Measurements from ENCODE around the gene LEF1. TPM values are rescaled to one million over a fixed set of nuclear protein-coding genes. Genes with fewer than 3 reads are reported as not detected.
A peak's percentile ranks its signal among the peaks of the same experiment; 100 is the strongest.

LEF1 gene
- total RNA-seq, 1 donor from 2014 or later = 19.4 TPM

DNA sequence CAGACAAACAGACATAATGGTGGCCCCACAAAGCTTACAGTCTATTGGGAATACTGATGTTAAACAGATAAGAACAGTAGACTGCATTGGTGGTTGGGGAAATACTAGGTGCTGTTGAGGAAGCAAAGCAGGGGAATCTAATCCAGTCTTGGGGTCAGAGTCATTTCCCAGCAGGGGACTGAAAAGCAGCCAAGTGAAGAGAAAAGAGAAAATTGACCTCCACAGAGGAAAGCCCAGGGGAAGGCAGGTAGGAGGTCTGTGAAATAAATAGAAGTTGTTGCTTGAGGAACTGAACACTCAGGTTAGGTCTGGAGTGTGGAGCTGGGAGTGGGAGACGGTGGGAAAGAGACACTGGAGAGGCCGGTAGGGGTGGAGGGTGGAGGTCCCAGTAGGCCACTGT, 33.0 kb upstream of the LEF1 start:
- Mint-ChIP-seq H3K4me3 (no peak overlapping the region), H3K27ac (no peak overlapping the region), H3K36me3 (no peaks in the 10 kb centered on the region), H3K4me1 (peaks cover 7% of the 10 kb centered on the region), H3K9me3 (peaks cover 3% of the 10 kb centered on the region), H3K27me3 (ENCODE audit: insufficient read depth, low read depth) (peaks cover 5% of the 10 kb centered on the region)
- TF ChIP-seq EZH2phosphoT487 (IDR thresholded peaks at IDR 0.05) = no peak
- TF ChIP-seq EZH2 (IDR thresholded peaks at IDR 0.05) = no peak
- TF ChIP-seq, protein P1, sequence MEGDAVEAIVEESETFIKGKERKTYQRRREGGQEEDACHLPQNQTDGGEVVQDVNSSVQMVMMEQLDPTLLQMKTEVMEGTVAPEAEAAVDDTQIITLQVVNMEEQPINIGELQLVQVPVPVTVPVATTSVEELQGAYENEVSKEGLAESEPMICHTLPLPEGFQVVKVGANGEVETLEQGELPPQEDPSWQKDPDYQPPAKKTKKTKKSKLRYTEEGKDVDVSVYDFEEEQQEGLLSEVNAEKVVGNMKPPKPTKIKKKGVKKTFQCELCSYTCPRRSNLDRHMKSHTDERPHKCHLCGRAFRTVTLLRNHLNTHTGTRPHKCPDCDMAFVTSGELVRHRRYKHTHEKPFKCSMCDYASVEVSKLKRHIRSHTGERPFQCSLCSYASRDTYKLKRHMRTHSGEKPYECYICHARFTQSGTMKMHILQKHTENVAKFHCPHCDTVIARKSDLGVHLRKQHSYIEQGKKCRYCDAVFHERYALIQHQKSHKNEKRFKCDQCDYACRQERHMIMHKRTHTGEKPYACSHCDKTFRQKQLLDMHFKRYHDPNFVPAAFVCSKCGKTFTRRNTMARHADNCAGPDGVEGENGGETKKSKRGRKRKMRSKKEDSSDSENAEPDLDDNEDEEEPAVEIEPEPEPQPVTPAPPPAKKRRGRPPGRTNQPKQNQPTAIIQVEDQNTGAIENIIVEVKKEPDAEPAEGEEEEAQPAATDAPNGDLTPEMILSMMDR (IDR thresholded peaks at IDR 0.05) = no peak
- H4K20me1 ChIP-seq (ENCODE audit: low read depth) = no peaks in the 10 kb centered on the region
- no peaks in the 10 kb centered on the region for H3K79me2 ChIP-seq (ENCODE audit: low read depth)
- no peak overlapping the region for H3K4me2 ChIP-seq
- H3K36me3 ChIP-seq = no peaks in the 10 kb centered on the region
- H3K4me3 ChIP-seq = no peak overlapping the region
- H3K4me1 ChIP-seq = no peaks in the 10 kb centered on the region
- H3K9me3 ChIP-seq (ENCODE audit: low read depth) = no peaks in the 10 kb centered on the region
- no peak for DNase-seq (ENCODE audit: low spot score)
- no peaks in the 10 kb centered on the region for H3K27me3 ChIP-seq
- no peak overlapping the region for H3K27ac ChIP-seq
- no peaks in the 10 kb centered on the region for H3F3A ChIP-seq (ENCODE audit: low read depth)
- H3K9ac ChIP-seq = no peak overlapping the region
- no peak overlapping the region for H2AFZ ChIP-seq (replicated peaks)

DNA sequence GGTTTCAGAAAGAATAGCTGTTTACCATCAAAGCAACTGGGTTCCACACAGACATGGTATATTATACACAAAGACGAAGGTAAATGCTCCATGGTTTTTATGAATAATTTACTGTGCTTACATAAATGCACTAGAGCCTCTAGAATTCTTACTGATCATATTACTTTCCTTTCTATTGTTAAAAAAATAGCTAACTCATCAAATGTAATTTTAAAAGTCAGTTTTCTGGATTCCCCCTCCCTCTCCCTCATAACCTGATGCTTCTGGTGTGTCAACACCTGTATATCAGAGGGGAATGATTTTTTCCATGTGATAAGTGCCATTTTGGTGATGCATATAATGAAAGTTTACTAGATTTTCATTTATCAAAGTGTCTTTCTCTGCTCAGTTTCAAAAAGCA, 31.1 kb upstream of the LEF1 start:
- H3K4me2 ChIP-seq = no peak overlapping the region
- no peaks in the 10 kb centered on the region for H3K9me3 ChIP-seq (ENCODE audit: low read depth)
- H4K20me1 ChIP-seq (ENCODE audit: low read depth) = no peaks in the 10 kb centered on the region
- H3K4me1 Mint-ChIP-seq = peaks cover 13% of the 10 kb centered on the region
- H3K27me3 ChIP-seq = no peaks in the 10 kb centered on the region
- peaks cover 5% of the 10 kb centered on the region for H3K9me3 Mint-ChIP-seq
- peaks cover 5% of the 10 kb centered on the region for H3K27me3 Mint-ChIP-seq (ENCODE audit: insufficient read depth, low read depth)
- no peaks in the 10 kb centered on the region for H3K79me2 ChIP-seq (ENCODE audit: low read depth)
- no peaks in the 10 kb centered on the region for H3F3A ChIP-seq (ENCODE audit: low read depth)
- TF ChIP-seq EZH2 (IDR thresholded peaks at IDR 0.05) = no peak
- TF ChIP-seq, protein P1 (IDR thresholded peaks at IDR 0.05) = no peak
- H3K36me3 ChIP-seq = no peaks in the 10 kb centered on the region
- H3K27ac Mint-ChIP-seq = no peak overlapping the region
- H3K9ac ChIP-seq = no peak overlapping the region
- DNase-seq (ENCODE audit: low spot score) = no peak
- H2AFZ ChIP-seq (replicated peaks) = no peak overlapping the region
- H3K4me3 Mint-ChIP-seq = no peak overlapping the region
- no peaks in the 10 kb centered on the region for H3K4me1 ChIP-seq
- H3K27ac ChIP-seq = no peak overlapping the region
- H3K4me3 ChIP-seq = no peak overlapping the region
- H3K36me3 Mint-ChIP-seq = no peaks in the 10 kb centered on the region

DNA sequence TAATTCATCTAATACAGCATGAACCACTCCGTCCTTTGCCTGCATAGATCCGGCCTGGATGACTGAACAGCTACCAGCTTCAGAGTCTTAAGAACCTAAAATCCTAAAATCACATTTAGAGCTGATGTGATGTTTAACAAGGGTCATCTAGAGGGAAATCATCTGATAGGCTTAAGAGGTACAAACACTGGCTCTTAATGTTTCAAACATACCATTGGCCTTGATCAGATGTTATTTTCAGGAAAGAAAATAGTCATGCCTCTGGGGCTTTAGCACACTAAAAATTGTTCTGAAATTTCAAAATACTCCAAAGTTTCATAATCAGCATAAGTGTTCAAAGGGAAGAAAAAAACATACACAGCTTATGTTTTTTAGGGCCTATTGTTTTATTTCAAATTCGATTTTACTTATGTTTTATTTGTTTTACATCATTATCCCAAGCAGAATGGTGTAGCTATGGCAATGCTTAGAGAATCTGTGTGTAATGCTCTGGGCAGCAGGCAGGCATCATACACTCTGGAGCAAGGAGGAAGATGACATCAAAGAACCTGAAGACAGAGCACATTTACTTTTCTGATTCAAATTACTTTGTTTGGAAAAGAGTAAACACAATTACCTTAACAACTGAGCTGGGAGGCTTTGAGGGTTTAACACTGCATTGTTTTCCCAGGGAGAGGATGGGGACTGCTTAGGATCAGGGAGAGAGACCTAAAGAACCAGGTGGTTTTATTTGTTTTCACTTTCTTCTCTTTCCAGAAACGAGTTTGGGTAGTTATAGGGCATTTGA, 25.3 kb upstream of the LEF1 start:
- Histone ChIP-seq H3K9ac (no peak overlapping the region), H3F3A (ENCODE audit: low read depth) (no peaks in the 10 kb centered on the region), H3K4me3 (no peak overlapping the region), H3K4me2 (peak overlapping the region; percentile 57), H3K4me1 (peaks cover 29% of the 10 kb centered on the region), H3K79me2 (ENCODE audit: low read depth) (no peaks in the 10 kb centered on the region), H2AFZ (replicated peaks) (no peak overlapping the region), H3K9me3 (ENCODE audit: low read depth) (no peaks in the 10 kb centered on the region), H3K27me3 (peaks cover 13% of the 10 kb centered on the region), H4K20me1 (ENCODE audit: low read depth) (no peaks in the 10 kb centered on the region), H3K27ac (no peak overlapping the region), H3K36me3 (no peaks in the 10 kb centered on the region)
- H3K4me1 Mint-ChIP-seq = peaks cover 47% of the 10 kb centered on the region
- peak; percentile 76 for DNase-seq (ENCODE audit: low spot score)
- TF ChIP-seq, protein P1 (IDR thresholded peaks at IDR 0.05) = no peak
- no peak for TF ChIP-seq EZH2phosphoT487 (IDR thresholded peaks at IDR 0.05)
- TF ChIP-seq EZH2 (IDR thresholded peaks at IDR 0.05) = no peak
- no peaks in the 10 kb centered on the region for H3K36me3 Mint-ChIP-seq
- H3K4me3 Mint-ChIP-seq = peak overlapping the region; percentile 13
- H3K27ac Mint-ChIP-seq = peak overlapping the region; percentile 94
- peaks cover 2% of the 10 kb centered on the region for H3K9me3 Mint-ChIP-seq
- peaks cover 5% of the 10 kb centered on the region for H3K27me3 Mint-ChIP-seq (ENCODE audit: insufficient read depth, low read depth)

Measured in neural progenitor cell (in vitro differentiated cells).